GM19035 (cell line): Measurements from ENCODE around the gene FOLR2.
"Not testable (repeated sequence)": the region's sequence is repeated elsewhere in the genome, so short reads cannot be mapped to it uniquely, and the experiment has no call there.

Experiments
- ATAC-seq: cut with Tn5 transposase; IDR thresholded peaks from one replicate; pipeline ENCODE4 v1.9.1; 2021; ENCODE audit not compliant: unreplicated experiment

FOLR2 gene

DNA sequence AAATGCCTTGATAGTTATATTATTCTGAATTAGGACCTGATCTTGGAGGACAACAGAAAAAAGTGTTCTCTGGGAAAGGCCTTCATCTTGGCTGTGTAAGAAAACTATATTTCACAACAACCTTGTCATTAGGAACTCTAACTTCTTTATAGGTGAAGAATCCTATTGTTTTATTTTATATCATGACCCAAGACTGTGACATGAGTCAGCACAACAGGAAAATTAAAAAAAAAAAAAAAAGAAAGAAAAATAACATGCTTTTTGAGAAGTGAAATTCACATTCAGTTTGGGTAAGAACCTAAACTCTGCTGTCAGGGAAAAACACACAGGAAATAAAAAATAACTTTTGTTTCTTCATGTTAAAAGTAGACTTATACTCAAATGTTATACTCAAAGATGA lies 11.7 kb upstream of the FOLR2 start:
- no peak for ATAC-seq

DNA sequence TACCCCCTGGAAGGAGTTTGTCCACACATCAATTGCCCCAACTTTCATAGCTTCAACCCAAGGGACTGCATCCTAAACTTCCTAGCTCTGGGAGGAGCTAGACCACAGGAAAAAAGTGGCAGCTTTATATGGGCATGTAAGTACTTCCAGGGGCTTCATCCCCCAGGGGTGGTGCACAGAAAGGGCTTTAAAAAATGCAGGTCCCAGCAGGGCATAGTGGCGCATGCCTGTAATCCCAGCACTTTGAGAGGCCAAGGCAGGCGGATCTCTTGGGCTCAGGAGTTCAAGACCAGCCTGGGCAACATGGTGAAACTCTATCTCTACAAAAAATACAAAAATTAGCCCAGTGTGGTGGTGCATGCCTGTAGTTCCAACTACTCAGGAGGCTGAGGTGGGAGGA lies 9.8 kb upstream of the FOLR2 start:
- ATAC-seq = not testable (repeated sequence)

DNA sequence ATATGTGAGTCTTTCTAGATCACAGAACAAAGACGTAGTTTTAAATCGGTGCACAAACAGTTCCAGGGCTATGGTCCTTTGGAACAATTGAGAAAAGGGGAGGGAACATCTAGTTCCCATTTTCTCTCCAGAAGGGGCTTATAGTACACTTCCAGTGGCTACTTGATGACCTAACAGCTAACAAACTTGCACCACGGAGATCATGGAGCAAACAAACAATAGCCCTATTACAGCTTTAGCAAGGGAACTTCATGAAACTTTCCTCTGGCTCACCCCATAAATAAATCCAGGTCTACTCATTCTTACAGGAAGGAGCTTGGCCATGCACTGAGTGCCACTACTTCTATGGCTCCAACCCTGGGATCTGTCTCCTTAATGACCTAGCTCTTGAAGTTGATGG lies 8.3 kb upstream of the FOLR2 start:
- no peak for ATAC-seq

DNA sequence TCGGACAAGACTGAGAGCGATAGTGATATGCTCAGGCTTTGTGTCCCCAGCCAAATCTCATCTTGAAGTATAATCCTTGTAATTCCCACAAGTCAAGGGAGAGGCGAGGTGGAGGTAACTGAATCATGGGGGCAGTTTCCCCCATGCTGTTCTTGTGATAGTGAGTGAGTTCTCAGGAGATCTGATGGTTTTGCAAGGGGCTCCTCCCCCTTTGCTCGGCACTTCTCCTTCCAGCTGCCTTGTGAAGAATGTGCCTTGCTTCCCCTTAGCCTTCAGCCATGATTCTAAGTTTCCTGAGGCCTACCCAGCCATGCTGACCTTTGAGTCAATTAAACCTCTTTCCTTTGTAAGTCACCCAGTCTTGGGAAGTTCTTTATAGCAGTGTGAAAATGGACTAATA lies 7.5 kb upstream of the FOLR2 start:
- ATAC-seq = no peak

DNA sequence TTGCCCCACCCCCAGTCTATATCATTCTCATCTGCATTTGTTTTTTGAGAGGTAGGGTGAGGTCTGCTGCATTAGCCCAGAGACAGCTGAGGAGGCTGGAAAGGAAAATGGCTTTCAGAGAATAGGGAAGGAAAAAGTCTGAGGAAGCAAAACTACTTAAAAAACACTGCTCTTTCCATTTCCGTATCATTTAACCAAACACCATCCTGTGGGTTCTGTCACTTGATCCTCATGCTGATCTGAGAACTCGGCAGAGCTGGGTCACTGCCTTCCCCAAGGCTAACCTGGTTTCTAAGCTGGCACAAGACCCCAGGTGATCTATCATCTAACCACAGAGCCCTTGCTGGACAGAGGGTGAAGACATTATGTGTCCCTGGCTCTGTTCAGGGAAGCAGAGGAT lies 1.2 kb downstream of the FOLR2 start:
- no peak for ATAC-seq

DNA sequence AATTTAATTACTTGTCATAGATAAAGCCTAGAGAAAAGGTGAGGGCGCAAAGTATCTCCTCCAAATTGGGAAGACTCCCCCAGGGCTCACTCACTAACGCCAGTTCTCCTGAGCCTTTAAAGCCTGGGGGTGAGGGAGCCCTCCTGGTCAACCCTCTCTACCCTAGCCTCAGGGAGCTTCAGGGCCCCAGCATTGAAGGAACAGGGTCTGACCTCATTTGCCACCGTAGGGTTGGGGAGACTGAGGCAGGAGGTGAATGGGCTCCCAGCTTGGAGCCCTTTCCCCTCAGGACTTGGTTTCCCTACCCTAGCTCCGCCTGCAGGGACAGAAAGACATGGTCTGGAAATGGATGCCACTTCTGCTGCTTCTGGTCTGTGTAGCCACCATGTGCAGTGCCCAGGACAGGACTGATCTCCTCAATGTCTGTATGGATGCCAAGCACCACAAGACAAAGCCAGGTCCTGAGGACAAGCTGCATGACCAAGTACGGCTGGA lies 1.7 kb downstream of the FOLR2 start:
- no peak for ATAC-seq

DNA sequence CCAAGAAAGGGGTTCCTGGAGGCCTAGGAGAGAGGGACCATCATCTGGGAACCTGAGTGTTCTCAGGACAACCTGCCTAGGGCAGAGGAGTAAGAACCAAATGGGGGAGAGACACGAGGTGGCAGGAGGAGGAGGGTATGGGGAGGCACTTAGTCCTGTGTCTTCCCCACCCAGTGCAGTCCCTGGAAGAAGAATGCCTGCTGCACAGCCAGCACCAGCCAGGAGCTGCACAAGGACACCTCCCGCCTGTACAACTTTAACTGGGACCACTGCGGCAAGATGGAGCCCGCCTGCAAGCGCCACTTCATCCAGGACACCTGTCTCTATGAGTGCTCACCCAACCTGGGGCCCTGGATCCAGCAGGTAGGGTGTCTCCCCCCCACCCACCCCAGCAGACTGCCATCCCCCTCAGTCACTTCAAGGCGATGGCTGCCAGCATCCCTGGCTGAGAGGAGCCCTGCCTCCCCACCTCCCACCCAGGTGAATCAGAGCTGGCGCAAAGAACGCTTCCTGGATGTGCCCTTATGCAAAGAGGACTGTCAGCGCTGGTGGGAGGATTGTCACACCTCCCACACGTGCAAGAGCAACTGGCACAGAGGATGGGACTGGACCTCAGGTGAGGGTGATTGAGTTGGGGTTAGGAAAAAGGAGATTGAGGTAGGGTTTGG lies 4.2 kb downstream of the FOLR2 start:
- ATAC-seq = no peak

DNA sequence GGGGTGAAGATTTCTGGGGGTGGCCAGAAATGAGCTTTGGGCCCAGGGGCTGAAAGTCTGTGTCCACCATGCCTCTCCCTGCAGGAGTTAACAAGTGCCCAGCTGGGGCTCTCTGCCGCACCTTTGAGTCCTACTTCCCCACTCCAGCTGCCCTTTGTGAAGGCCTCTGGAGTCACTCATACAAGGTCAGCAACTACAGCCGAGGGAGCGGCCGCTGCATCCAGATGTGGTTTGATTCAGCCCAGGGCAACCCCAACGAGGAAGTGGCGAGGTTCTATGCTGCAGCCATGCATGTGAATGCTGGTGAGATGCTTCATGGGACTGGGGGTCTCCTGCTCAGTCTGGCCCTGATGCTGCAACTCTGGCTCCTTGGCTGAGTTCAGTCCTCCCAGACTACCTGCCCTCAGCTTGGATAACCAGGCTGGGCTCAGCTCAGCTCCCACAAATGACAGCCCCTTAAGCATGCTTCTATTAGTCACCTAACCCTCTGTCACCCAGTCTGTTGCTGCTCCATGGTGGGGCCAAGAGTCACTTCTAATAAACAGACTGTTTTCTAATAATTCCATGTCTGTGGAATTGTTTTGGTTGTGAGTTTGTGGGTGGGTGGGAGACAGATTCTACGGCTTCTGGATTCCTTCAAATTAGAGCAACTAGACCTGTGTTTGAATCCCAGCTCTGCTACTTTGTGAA lies 4.9 kb downstream of the FOLR2 start:
- ATAC-seq = no peak

DNA sequence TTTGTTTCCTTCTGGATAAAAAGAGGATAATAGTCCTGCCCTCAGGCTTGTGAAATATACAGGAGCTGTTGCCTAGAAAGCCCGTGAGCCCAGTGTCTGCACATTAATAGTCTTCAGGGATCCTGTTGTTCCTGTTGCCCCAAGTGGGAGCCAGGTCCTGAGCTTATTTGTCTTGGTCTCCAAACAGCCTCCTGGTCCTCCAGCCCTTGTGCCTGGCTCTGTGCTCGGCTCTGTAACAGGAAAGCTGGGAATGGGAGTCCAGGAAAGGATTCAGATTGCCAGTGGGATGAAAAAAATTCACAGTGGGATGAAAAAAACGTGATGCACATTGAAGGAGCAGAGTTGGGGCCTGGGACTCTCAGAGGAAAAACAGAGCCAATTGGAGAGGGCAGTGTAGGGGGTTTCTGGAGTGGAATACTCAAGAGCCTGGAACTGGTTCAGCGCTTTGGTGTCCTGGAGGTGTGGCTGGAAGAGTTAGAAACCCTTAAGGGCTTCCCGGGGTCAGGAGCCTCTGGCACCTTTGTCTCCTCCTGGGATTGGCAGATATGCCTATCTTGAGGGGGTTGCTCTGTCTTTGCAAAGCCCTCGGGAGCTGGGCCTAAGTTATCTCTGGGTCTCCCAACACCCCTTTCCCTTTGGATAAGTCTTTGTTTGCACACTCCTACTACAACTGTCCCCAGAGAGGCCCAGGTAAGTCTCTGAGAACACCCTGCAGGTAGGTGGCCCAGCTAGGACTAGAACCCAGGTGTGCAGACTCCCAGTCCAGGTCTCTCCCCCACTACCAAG lies 5.7 kb downstream of the FOLR2 start:
- no peak for ATAC-seq

DNA sequence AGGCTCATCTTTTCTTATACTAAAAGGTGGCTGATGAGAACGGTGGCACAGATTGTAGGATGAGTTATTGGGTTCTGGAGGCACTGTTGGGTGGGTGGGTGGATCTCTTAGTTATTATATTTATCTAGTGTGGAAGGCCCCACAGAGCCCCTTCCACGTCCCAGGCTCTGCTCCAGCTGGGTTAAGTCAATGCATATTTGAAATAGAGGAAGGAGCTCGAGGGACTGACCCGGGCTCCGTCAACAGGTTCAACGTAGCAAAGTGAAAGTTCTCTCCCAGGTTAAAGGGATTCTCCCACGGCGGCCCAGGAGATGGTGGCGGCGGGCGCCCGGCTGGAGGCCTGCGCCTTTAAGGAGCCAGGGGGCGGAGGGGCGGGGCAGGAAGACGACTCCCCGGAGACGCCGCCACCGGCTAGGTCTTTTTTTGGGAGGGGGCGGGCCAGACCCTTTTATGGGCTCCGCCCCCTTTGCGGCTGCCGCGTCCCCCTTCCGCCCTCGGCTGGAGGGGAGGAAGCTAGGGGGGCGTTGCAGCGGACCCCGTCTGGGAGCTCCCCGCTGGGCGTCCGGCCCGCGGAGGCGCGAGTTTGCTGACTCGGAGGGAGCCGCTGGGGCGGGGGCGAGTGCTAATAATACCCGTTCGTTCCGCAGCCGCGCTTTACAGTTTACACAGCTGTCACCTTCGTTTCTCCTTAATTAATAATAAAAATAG lies 6.5 kb downstream of the FOLR2 start:
- peak; percentile 70 for ATAC-seq

DNA sequence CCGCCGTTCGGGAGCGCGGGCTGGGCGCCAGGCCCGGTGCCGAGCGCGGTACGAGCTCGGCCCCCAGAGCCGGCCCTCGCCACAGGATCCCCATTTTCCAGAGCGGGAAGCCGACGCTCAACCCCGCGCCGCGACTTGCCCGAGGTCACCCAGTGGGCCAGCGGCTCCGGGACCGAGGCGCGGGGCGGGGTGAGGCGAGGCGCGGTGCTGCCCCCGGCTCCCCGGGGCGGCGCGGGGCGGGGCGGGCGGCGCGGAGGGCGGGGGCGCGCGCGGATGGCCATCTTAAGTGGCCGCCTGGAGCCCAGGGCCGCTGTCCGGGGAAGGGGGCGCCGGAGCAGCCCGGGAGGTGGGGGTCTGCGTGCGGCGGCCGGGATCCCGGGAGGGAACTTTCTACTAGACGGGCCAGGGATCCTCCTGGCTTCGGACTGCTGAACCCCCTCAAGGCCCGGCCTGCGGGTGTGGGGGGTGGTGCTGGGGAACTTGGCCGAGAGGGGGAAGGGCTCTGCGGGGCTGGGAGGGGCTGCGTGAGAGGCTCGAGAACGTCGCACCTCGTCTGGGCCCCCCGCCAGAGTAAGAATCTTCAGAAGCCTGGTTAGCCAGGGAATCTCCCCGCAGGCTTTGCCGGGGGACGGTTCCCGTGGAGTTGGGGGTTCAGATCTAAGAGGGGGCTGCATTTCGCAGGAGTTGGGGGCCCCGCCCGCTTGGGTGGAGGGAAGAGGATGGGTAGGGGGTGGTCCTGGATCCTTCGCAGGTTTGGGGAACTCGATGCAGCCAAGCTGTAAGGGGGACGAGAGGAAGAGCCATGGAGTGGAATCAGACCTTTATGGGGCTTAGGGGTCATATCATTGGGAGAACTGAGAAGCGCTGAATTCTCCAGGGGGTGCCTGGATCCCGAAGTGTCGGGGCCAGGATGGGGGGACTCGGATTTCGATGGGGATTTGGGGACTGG lies 7.3 kb downstream of the FOLR2 start:
- ATAC-seq = peak; percentile 60

DNA sequence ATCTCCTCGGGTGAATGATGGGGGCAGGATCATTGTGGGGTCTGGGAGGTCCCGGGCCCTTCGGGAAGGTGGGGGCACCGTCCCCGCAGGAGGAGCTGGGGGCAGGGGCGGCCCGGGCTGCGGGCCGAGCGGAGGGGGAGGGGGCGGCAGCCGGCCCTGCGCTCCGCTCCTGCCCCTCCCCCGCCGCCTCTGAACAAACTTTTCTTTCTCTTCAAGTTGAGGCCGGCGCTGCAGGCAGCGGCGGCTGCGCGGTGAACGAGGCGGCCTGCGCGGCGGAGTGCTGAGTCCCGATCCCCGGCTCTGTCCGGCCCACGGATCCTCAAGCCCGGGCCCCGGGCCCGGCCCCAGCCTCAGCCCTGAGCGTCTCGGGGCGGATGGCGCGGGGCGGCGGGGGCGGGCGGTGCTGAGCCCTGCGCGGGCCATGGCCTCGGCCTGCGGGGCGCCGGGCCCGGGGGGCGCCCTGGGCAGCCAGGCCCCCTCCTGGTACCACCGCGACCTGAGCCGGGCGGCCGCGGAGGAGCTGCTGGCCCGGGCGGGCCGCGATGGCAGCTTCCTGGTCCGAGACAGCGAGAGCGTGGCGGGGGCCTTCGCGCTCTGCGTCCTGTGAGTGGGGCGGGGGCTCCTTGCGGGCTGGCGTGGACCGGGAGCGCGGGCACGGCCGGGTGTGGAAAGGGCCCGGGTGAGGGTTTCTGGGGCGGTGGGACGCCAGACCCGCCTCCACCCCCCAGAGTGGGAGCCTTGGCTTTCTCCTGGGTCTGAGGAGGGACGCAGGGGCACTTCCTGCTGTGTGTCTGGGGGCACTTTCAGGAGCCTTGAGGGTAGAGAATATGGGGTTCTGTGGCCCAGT lies 8.2 kb downstream of the FOLR2 start, which contains the start of gene INPPL1:
TSS of gene INPPL1 (plus strand) at position 204 of the 847 bp plus-strand sequence. CDS start at position 422, 218 bp downstream.
- ATAC-seq = no peak

DNA sequence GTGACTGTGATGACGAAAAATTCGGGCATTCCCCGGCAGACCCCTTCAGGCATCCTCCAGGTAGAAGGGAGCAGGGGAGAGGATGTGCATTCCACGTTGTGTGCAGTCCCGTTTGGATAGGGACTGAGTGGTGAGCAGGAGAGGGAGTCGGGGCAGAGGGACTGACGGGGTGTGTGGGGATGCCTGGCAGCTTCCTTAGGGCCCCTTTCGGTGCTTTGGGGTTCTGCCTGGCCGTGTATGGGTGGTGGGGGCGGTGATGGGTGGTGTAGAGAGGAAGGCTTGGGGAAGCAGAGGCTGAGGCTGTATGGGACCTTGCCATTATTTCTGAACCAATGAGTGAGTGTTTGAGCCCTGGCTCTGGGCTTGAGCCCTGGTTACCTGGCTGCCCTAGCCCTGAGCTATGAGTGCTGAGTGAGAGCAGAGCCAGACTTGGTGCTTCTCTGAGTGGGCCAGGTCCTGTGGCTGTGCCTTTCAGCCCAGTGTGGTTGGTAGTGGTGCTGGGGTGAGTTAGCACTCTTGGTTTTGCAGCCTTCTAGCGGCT lies 8.9 kb downstream of the FOLR2 start:
- no peak for ATAC-seq

DNA sequence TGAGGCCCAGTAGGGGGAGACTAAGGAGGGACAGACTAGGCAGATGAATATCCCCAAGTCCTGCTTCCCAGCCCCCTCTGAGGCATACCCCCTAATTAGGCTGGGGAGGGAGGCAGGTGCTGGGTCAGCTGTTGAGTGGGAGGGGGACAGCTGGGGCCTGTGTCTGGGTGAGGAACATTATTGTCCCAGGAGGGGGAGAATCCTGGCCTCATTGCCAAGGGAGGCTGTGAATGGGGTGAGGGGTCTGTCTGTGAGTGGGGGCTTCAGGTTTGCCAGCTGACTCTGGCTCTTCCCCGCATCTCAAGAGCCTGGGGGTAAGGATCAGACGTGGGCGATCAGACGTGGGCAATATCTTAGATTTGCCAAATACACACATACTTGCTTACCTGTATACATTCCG lies 10.1 kb downstream of the FOLR2 start:
- no peak for ATAC-seq

DNA sequence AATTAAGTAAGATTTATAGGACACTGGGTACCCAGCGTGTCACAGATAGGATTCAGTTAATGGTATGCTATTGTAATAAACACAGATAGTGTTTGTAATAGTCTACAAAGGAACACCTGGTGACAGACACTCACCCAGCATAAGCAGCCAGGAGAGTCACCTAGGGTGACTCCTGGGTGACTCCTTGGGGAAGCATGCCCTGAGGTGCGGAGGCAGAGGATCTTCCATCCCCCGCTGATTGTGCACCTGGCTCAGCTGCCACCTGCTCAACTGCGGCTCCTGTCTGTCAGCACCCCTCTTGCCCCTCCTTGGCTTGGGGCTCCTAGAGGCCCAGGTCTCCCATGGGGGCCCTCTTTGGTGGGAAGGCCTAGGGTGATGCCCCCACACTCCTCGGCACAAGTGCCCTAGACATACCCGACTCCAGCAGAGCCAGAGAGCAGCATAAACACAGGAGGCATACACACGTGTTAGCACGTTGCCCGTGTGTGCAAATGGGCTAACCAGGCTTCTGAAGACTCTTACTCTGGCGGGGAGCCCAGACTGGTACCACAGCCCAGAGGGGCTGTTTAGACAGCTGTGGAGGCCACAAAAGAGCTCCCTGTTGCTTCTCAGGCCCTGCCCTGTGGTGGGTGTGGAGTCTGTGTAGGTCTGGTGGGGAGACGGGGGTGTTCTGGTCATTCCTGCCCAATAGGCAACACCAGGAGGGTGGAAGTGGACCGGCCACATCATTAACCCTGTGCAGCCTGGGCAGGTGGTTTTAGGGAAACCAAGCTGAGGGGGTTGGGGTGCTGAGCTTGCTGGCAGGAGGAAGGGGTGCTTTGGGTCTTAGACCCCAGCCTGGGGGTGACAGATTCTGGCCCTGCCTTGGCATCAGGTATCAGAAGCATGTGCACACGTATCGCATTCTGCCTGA lies 11.0 kb downstream of the FOLR2 start:
- no peak for ATAC-seq

DNA sequence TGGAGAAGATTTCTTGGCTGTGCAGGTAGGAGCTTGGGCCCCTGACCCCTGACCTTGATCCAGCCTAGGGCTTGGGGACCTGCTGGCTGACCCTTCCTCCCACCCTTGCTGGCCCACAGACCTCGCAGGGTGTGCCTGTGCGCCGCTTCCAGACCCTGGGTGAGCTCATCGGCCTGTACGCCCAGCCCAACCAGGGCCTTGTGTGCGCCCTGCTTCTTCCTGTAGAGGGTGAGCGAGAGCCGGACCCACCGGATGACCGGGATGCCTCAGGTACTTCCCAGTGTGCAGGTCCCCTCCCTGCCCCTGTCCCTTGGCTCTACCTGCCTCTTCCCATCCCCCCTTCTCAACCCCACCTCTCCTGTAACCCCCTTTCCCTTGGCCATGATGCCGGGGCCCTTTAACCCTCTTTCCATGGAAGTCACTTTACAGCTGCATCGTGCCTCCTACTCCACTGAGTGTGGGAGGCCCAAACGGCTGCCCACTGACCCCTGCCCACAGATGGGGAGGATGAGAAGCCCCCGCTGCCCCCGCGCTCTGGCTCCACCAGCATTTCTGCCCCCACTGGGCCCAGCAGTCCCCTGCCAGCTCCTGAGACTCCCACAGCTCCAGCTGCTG lies 11.7 kb downstream of the FOLR2 start:
- no peak for ATAC-seq

DNA sequence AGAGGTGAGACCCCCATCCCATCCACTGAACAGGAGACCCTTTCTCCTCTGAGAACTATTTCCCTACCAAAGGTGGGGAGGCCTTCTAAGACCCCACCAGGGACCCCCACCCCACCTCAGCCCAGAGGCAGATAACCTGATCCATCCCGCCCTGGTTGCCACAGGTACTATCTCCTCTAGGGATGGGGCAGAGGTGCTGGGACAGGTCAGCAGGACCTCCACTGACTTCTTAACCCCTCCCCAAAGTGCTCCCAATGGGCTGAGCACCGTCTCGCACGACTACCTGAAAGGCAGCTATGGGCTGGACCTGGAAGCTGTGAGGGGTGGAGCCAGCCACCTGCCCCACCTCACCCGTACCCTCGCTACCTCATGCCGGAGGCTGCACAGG lies 12.2 kb downstream of the FOLR2 start:
- ATAC-seq = no peak
